ENCODE measurements around the gene MINDY2. TPM values are rescaled to one million over a fixed set of nuclear protein-coding genes. Genes with fewer than 3 reads are reported as not detected.
A peak's percentile ranks its signal among the peaks of the same experiment; 100 is the strongest.

Gene MINDY2
- total RNA-seq, 1 experiment from 2014 or later = 25.5 TPM

- POLR2A ChIA-PET = no interaction called here
- Histone ChIP-seq H3K36me3 (ENCODE audit: control insufficient read depth, insufficient read depth, low read length) (no peaks in the 10 kb centered on the region; the same call in 1 of the 2 replicates), H3K4me3 (ENCODE audit: low read depth, low read length) (no peak overlapping the region), H3K4me1 (no peaks in the 10 kb centered on the region), H3K27me3 (replicated peaks; ENCODE audit: control insufficient read depth, insufficient read depth, low read length) (no peaks in the 10 kb centered on the region), H3K9me3 (no peaks in the 10 kb centered on the region)
- H3K4me3 Mint-ChIP-seq (ENCODE audit: unreplicated experiment) = no peak overlapping the region
- no peak overlapping the region for H3K27ac Mint-ChIP-seq (ENCODE audit: unreplicated experiment)
- CTCF ChIA-PET = no interaction called here
- H3K36me3 Mint-ChIP-seq (ENCODE audit: insufficient read depth, unreplicated experiment) = peaks cover 26% of the 10 kb centered on the region
- no peak for DNase-seq
- intact Hi-C loops (cut with micrococcal nuclease; ENCODE audit: unreplicated experiment) = no loop called here
- peaks cover 2% of the 10 kb centered on the region for H3K4me1 Mint-ChIP-seq (ENCODE audit: low read depth, unreplicated experiment)
- BruUV-seq (replicated peaks) = no TSS peak
- H3K9me3 Mint-ChIP-seq (ENCODE audit: unreplicated experiment) = no peaks in the 10 kb centered on the region
- TF ChIP-seq, protein P1, sequence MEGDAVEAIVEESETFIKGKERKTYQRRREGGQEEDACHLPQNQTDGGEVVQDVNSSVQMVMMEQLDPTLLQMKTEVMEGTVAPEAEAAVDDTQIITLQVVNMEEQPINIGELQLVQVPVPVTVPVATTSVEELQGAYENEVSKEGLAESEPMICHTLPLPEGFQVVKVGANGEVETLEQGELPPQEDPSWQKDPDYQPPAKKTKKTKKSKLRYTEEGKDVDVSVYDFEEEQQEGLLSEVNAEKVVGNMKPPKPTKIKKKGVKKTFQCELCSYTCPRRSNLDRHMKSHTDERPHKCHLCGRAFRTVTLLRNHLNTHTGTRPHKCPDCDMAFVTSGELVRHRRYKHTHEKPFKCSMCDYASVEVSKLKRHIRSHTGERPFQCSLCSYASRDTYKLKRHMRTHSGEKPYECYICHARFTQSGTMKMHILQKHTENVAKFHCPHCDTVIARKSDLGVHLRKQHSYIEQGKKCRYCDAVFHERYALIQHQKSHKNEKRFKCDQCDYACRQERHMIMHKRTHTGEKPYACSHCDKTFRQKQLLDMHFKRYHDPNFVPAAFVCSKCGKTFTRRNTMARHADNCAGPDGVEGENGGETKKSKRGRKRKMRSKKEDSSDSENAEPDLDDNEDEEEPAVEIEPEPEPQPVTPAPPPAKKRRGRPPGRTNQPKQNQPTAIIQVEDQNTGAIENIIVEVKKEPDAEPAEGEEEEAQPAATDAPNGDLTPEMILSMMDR (IDR thresholded peaks at IDR 0.05; ENCODE audit: insufficient read depth in 1 of 2, low read depth in 1 of 2, low read length in 1 of 2, severe bottlenecking in 1 of 2, unreplicated experiment in 1 of 2) = no peak
- H3K27me3 Mint-ChIP-seq (ENCODE audit: insufficient read depth, unreplicated experiment) = no peaks in the 10 kb centered on the region
Measured at GRCh38 chr15:58785355-58785754, 14.3 kb downstream of the MINDY2 start.

- peaks cover 10% of the 10 kb centered on the region for H3K4me1 ChIP-seq
- H3K9me3 ChIP-seq = no peaks in the 10 kb centered on the region
- no peaks in the 10 kb centered on the region for H3K27me3 ChIP-seq (replicated peaks; ENCODE audit: control insufficient read depth, insufficient read depth, low read length)
- peaks cover 47% of the 10 kb centered on the region for H3K36me3 Mint-ChIP-seq (ENCODE audit: insufficient read depth, unreplicated experiment)
- no peak overlapping the region for H3K4me3 ChIP-seq (ENCODE audit: low read depth, low read length)
- intact Hi-C loops (cut with micrococcal nuclease; ENCODE audit: unreplicated experiment) = no loop called here
- H3K27ac Mint-ChIP-seq (ENCODE audit: unreplicated experiment) = no peak overlapping the region
- DNase-seq = no peak
- no peaks in the 10 kb centered on the region for H3K9me3 Mint-ChIP-seq (ENCODE audit: unreplicated experiment)
- CTCF ChIA-PET = no interaction called here
- BruUV-seq (replicated peaks) = no TSS peak
- TF ChIP-seq, protein P1 (IDR thresholded peaks at IDR 0.05; ENCODE audit: insufficient read depth in 1 of 2, low read depth in 1 of 2, low read length in 1 of 2, severe bottlenecking in 1 of 2, unreplicated experiment in 1 of 2) = no peak
- POLR2A ChIA-PET = no interaction called here
- H3K4me1 Mint-ChIP-seq (ENCODE audit: low read depth, unreplicated experiment) = peaks cover 17% of the 10 kb centered on the region
- no peaks in the 10 kb centered on the region; the same call in 1 of the 2 replicates for H3K36me3 ChIP-seq (ENCODE audit: control insufficient read depth, insufficient read depth, low read length)
- H3K27me3 Mint-ChIP-seq (ENCODE audit: insufficient read depth, unreplicated experiment) = no peaks in the 10 kb centered on the region
- no peak overlapping the region for H3K4me3 Mint-ChIP-seq (ENCODE audit: unreplicated experiment)
Measured at GRCh38 chr15:58788056-58788710, 17.1 kb downstream of the MINDY2 start.

DNA sequence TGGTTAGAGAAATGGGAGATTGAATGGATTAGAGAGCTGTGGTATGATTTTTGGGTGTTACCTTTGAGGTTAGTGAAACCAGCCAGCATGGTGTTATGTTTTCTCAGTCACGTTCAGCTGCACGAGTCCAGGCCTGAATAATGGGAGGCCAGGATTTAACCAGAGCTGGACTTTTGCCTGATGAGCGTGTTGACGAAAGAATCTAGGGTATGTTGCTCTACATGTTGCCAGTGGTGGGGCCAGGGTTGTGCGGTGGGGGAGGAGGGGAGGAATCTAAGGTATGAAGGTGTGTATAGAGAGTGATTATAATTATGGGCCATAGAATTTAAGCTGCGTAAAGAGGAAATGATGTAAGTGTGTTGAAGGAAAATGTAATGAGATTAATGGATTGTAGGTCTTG is 22.8 kb downstream of the MINDY2 start:
- Mint-ChIP-seq H3K27me3 (ENCODE audit: insufficient read depth, unreplicated experiment) (no peaks in the 10 kb centered on the region), H3K27ac (ENCODE audit: unreplicated experiment) (peak overlapping the region; percentile 99)
- H3K9me3 ChIP-seq = no peaks in the 10 kb centered on the region

More for the DNA sequence above, 22.8 kb downstream of the MINDY2 start:
- Histone ChIP-seq H3K27me3 (replicated peaks; ENCODE audit: control insufficient read depth, insufficient read depth, low read length) (no peaks in the 10 kb centered on the region), H3K36me3 (ENCODE audit: control insufficient read depth, insufficient read depth, low read length) (no peaks in the 10 kb centered on the region), H3K4me3 (ENCODE audit: low read depth, low read length) (no peak overlapping the region), H3K4me1 (peaks cover 31% of the 10 kb centered on the region)
- DNase-seq = peak; percentile 91 to 97
- peak overlapping the region; percentile 61 for H3K4me3 Mint-ChIP-seq (ENCODE audit: unreplicated experiment)
- H3K36me3 Mint-ChIP-seq (ENCODE audit: insufficient read depth, unreplicated experiment) = peaks cover 43% of the 10 kb centered on the region
- peaks cover 41% of the 10 kb centered on the region for H3K4me1 Mint-ChIP-seq (ENCODE audit: low read depth, unreplicated experiment)
- ChIA-PET CTCF (interaction anchor here (0.6 to 1.9 kb wide), 2 partner anchors 9 to 23 kb away, joined by 5 to 26 read pairs; partner anchors contain the start of gene MINDY2), POLR2A (interaction anchor here (0.6 to 2.6 kb wide), 3 partner anchors 23 to 203 kb away, joined by 3 to 74 read pairs (median 5); partner anchors contain the start of genes ADAM10 and MINDY2)
- no TSS peak for BruUV-seq (replicated peaks)
- H3K9me3 Mint-ChIP-seq (ENCODE audit: unreplicated experiment) = peaks cover 8% of the 10 kb centered on the region
- intact Hi-C loops (cut with micrococcal nuclease; ENCODE audit: unreplicated experiment) = loop anchor here (1.0 kb wide), 1 partner anchor 23 kb away; the partner anchor contains the start of gene MINDY2
- TF ChIP-seq, protein P1 (IDR thresholded peaks at IDR 0.05; ENCODE audit: insufficient read depth in 1 of 2, low read depth in 1 of 2, low read length in 1 of 2, severe bottlenecking in 1 of 2, unreplicated experiment in 1 of 2) = no peak

All from Caco-2 (cell line).